Measurements from ENCODE around the gene MUC3A. TPM values are rescaled to one million over a fixed set of nuclear protein-coding genes. Genes with fewer than 3 reads are reported as not detected.

Gene MUC3A
- total and polyA plus RNA-seq, 2 experiments from 2014 or later, result 16.3 to 44.4 TPM

DNA sequence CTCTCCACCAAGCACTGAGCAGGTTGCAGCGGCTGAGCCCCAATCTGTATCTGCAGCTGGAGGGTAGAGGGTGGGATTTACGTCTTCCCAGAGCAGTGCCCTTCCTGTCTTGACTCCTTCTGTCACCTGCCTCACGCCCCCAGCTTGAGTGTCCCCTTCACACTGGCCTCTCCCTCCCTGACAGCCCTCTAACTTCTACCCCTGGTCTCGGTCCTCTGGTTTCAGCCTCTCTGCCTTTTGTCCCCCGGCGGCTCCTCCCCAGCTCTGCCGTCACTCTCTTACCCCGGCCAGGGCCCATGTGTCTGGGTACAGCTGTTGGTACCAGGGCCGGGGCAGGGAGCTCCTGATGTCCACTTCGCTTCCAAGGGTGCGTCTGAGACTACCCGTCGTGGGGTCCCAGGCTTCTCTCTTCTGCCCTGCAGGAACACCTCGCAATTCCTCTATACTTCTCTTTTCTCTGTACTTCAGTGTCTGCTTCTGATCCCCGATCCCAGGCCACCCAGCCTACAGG lies 654 bp downstream of the MUC3A start (continued):
- TF ChIP-seq, protein P1, sequence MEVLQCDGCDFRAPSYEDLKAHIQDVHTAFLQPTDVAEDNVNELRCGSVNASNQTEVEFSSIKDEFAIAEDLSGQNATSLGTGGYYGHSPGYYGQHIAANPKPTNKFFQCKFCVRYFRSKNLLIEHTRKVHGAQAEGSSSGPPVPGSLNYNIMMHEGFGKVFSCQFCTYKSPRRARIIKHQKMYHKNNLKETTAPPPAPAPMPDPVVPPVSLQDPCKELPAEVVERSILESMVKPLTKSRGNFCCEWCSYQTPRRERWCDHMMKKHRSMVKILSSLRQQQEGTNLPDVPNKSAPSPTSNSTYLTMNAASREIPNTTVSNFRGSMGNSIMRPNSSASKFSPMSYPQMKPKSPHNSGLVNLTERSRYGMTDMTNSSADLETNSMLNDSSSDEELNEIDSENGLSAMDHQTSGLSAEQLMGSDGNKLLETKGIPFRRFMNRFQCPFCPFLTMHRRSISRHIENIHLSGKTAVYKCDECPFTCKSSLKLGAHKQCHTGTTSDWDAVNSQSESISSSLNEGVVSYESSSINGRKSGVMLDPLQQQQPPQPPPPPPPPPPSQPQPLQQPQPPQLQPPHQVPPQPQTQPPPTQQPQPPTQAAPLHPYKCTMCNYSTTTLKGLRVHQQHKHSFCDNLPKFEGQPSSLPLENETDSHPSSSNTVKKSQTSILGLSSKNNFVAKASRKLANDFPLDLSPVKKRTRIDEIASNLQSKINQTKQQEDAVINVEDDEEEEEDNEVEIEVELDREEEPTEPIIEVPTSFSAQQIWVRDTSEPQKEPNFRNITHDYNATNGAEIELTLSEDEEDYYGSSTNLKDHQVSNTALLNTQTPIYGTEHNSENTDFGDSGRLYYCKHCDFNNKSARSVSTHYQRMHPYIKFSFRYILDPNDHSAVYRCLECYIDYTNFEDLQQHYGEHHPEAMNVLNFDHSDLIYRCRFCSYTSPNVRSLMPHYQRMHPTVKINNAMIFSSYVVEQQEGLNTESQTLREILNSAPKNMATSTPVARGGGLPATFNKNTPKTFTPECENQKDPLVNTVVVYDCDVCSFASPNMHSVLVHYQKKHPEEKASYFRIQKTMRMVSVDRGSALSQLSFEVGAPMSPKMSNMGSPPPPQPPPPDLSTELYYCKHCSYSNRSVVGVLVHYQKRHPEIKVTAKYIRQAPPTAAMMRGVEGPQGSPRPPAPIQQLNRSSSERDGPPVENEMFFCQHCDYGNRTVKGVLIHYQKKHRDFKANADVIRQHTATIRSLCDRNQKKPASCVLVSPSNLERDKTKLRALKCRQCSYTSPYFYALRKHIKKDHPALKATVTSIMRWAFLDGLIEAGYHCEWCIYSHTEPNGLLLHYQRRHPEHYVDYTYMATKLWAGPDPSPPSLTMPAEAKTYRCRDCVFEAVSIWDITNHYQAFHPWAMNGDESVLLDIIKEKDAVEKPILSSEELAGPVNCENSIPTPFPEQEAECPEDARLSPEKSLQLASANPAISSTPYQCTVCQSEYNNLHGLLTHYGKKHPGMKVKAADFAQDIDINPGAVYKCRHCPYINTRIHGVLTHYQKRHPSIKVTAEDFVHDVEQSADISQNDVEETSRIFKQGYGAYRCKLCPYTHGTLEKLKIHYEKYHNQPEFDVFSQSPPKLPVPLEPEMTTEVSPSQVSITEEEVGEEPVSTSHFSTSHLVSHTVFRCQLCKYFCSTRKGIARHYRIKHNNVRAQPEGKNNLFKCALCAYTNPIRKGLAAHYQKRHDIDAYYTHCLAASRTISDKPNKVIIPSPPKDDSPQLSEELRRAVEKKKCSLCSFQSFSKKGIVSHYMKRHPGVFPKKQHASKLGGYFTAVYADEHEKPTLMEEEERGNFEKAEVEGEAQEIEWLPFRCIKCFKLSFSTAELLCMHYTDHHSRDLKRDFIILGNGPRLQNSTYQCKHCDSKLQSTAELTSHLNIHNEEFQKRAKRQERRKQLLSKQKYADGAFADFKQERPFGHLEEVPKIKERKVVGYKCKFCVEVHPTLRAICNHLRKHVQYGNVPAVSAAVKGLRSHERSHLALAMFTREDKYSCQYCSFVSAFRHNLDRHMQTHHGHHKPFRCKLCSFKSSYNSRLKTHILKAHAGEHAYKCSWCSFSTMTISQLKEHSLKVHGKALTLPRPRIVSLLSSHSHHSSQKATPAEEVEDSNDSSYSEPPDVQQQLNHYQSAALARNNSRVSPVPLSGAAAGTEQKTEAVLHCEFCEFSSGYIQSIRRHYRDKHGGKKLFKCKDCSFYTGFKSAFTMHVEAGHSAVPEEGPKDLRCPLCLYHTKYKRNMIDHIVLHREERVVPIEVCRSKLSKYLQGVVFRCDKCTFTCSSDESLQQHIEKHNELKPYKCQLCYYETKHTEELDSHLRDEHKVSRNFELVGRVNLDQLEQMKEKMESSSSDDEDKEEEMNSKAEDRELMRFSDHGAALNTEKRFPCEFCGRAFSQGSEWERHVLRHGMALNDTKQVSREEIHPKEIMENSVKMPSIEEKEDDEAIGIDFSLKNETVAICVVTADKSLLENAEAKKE (CRISPR knock-in tag; IDR thresholded peaks at IDR 0.05), result no peak
- TF ChIP-seq ZNF331 (CRISPR knock-in tag; IDR thresholded peaks at IDR 0.05; ENCODE audit: low read depth), result no peak
- no peak for TF ChIP-seq EZH2phosphoT487 (IDR thresholded peaks at IDR 0.05; ENCODE audit: unreplicated experiment)
- TF ChIP-seq STAT1 (IDR thresholded peaks at IDR 0.05; ENCODE audit: unreplicated experiment), result no peak
- TF ChIP-seq POLR2AphosphoS5 (IDR thresholded peaks at IDR 0.05; ENCODE audit: low read depth), result no peak
- TF ChIP-seq ZNF114 (CRISPR knock-in tag; IDR thresholded peaks at IDR 0.05), result no peak

GRCh38 chr7:100951172-100951571 lies 1.8 kb downstream of the MUC3A start:
- Histone ChIP-seq H3K27me3 (ENCODE audit: insufficient read depth) (no peaks in the 10 kb centered on the region), H3K4me3 (no peak overlapping the region), H3K79me2 (replicated peaks; ENCODE audit: insufficient read depth) (no peaks in the 10 kb centered on the region), H3K4me1 (ENCODE audit: insufficient read depth) (peaks cover 31% of the 10 kb centered on the region), H4K20me1 (replicated peaks; ENCODE audit: insufficient read depth) (no peaks in the 10 kb centered on the region), H3K36me3 (ENCODE audit: insufficient read depth) (no peaks in the 10 kb centered on the region), H2AFZ (no peak overlapping the region), H3K9me2 (ENCODE audit: insufficient read depth) (peaks cover 14% of the 10 kb centered on the region), H3K27ac (ENCODE audit: low read depth) (peak overlapping the region; percentile 72; the same call in 1 of the 2 replicates), H3K4me2 (peak overlapping the region; percentile 74), H3F3A (replicated peaks; ENCODE audit: low read depth) (0 out of 2 replicates have a peak, but pooled peaks cover 10% of the 10 kb centered on the region)
- peaks cover 25% of the 10 kb centered on the region for H3K4me1 Mint-ChIP-seq
- H3K27ac Mint-ChIP-seq, result no peak overlapping the region
- DNase-seq (ENCODE audit: low spot score) (peak; percentile 97), ATAC-seq (peak; percentile 76)
- H3K4me3 Mint-ChIP-seq, result no peak overlapping the region
- H3K9me3 Mint-ChIP-seq, result no peaks in the 10 kb centered on the region
- H3K36me3 Mint-ChIP-seq (ENCODE audit: low read depth), result no peaks in the 10 kb centered on the region
- peaks cover 5% of the 10 kb centered on the region for H3K27me3 Mint-ChIP-seq (ENCODE audit: insufficient read depth, low read depth, poor library complexity)
- TF ChIP-seq ZNF331 (CRISPR knock-in tag; IDR thresholded peaks at IDR 0.05; ENCODE audit: low read depth) (no peak), CTCF (conservative IDR thresholded peaks at IDR 0.05; ENCODE audit: low read depth in 2 of 2) (peak in 1 of 2 experiments; percentile 49; a peak in 3 of 4 replicates)
- TF ChIP-seq, protein P1 (CRISPR knock-in tag; IDR thresholded peaks at IDR 0.05), result peak; percentile 68
